Activated naive CD4-positive, alpha-beta T cell treated with anti-CD3 and anti-CD28 coated beads, Interleukin-2, amount 50 U/mL, for 24 hours (primary cell): ENCODE measurements around the gene LMNA.

Experiments used
- H3K27ac Mint-ChIP-seq: one replicate; pipeline ENCODE4 v1.8.0; 2021; ENCODE audit warnings: mild to moderate bottlenecking, mixed read lengths
- H3K27me3 Mint-ChIP-seq: one replicate; pipeline ENCODE4 v1.8.0; 2021; ENCODE audit warnings: mixed read lengths
- H3K36me3 Mint-ChIP-seq: one replicate; pipeline ENCODE4 v1.8.0; 2021; ENCODE audit warnings: mixed read lengths
- H3K4me1 Mint-ChIP-seq: one replicate; pipeline ENCODE4 v1.8.0; 2021; ENCODE audit warnings: mixed read lengths
- H3K4me3 Mint-ChIP-seq: one replicate; pipeline ENCODE4 v1.8.0; 2021; ENCODE audit warnings: mild to moderate bottlenecking, mixed read lengths
- H3K9me3 Mint-ChIP-seq: one replicate; pipeline ENCODE4 v1.8.0; 2021; ENCODE audit warnings: mixed read lengths

The LMNA gene

DNA sequence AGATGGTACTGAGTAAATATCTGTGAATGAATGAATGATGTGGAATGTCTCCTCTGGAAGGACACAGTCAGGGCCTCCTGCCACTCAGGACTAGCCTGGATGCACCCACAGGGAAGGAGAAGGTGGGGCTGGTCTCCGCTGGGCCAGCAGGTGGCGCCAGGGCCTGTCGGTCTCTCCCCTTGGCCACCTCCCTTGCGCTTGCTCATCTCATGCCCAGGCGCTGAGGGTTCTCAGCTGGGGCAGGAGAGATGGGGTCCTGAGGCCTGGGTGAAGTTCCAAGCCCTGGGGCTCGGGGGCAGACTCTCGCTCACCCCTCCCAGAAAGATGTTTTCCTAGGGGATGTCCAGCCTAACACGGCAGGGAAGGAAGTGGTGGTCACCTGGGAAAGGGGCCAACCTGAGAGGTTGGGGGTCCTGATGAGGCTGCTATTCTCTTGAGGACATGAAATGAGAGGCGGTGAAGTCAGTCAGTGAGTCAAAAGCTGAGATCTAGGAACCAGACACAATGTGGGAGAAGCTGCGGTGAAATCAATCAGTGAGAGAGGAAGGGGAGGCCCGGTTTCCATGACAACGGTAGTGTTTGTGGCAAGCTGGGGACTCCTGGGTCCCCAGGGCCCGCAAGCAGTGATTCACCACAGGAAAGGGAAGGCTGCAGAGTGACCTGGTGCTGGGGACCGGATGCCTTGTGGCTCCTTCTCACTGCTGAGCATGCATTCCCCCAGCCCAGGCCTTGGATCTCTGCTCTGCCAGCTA lies 17.7 kb upstream of the LMNA start:
- H3K27ac Mint-ChIP-seq = peak overlapping the region; percentile 59
- peaks cover 41% of the 10 kb centered on the region for H3K4me1 Mint-ChIP-seq
- H3K9me3 Mint-ChIP-seq = no peaks in the 10 kb centered on the region
- no peaks in the 10 kb centered on the region for H3K36me3 Mint-ChIP-seq
- H3K27me3 Mint-ChIP-seq = no peaks in the 10 kb centered on the region
- H3K4me3 Mint-ChIP-seq = peak overlapping the region; percentile 67

- H3K4me3 Mint-ChIP-seq = peak overlapping the region; percentile 67
- peak overlapping the region; percentile 59 for H3K27ac Mint-ChIP-seq
- H3K9me3 Mint-ChIP-seq = no peaks in the 10 kb centered on the region
- no peaks in the 10 kb centered on the region for H3K36me3 Mint-ChIP-seq
- peaks cover 41% of the 10 kb centered on the region for H3K4me1 Mint-ChIP-seq
- H3K27me3 Mint-ChIP-seq = no peaks in the 10 kb centered on the region
These were observed 16.9 kb upstream of the LMNA start for GRCh38 chr1:156097499-156098178.

DNA sequence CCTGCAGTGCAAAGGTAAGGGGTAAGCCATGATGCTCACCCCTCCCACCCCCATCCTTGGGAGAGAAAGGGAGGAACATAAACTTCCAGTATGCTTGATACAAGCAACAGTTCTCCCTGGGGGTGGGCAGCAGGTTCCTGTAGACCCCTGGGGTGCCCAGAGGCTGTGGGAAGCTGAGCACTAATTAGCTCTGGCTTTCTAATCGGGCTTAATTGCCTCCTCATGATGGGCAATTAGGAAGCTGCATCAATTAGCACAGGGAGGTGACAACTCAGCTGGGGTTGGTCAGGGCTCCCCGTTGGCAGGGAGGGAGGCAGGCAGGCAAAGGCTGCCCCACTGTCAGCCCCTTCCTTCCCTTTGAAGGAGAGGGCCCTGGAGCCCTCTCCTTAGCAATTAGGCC lies 15.7 kb upstream of the LMNA start:
- Mint-ChIP-seq H3K4me1 (peaks cover 52% of the 10 kb centered on the region), H3K4me3 (no peak overlapping the region), H3K27ac (peak overlapping the region; percentile 59), H3K9me3 (no peaks in the 10 kb centered on the region), H3K27me3 (no peaks in the 10 kb centered on the region), H3K36me3 (no peaks in the 10 kb centered on the region)

GRCh38 chr1:156099282-156099681 lies 15.2 kb upstream of the LMNA start:
- Mint-ChIP-seq H3K27ac (no peak overlapping the region), H3K9me3 (no peaks in the 10 kb centered on the region), H3K4me1 (peaks cover 56% of the 10 kb centered on the region), H3K36me3 (no peaks in the 10 kb centered on the region), H3K4me3 (no peak overlapping the region), H3K27me3 (no peaks in the 10 kb centered on the region)

- Mint-ChIP-seq H3K4me1 (peaks cover 67% of the 10 kb centered on the region), H3K4me3 (no peak overlapping the region), H3K9me3 (no peaks in the 10 kb centered on the region), H3K27me3 (no peaks in the 10 kb centered on the region), H3K27ac (peak overlapping the region; percentile 9), H3K36me3 (no peaks in the 10 kb centered on the region)
These were observed 14.1 kb upstream of the LMNA start for GRCh38 chr1:156100205-156100995.

- H3K27ac Mint-ChIP-seq = no peak overlapping the region
- no peaks in the 10 kb centered on the region for H3K27me3 Mint-ChIP-seq
- H3K4me1 Mint-ChIP-seq = peaks cover 65% of the 10 kb centered on the region
- no peak overlapping the region for H3K4me3 Mint-ChIP-seq
- no peaks in the 10 kb centered on the region for H3K36me3 Mint-ChIP-seq
- H3K9me3 Mint-ChIP-seq = no peaks in the 10 kb centered on the region
These were observed 12.6 kb upstream of the LMNA start for GRCh38 chr1:156101880-156102279.

DNA sequence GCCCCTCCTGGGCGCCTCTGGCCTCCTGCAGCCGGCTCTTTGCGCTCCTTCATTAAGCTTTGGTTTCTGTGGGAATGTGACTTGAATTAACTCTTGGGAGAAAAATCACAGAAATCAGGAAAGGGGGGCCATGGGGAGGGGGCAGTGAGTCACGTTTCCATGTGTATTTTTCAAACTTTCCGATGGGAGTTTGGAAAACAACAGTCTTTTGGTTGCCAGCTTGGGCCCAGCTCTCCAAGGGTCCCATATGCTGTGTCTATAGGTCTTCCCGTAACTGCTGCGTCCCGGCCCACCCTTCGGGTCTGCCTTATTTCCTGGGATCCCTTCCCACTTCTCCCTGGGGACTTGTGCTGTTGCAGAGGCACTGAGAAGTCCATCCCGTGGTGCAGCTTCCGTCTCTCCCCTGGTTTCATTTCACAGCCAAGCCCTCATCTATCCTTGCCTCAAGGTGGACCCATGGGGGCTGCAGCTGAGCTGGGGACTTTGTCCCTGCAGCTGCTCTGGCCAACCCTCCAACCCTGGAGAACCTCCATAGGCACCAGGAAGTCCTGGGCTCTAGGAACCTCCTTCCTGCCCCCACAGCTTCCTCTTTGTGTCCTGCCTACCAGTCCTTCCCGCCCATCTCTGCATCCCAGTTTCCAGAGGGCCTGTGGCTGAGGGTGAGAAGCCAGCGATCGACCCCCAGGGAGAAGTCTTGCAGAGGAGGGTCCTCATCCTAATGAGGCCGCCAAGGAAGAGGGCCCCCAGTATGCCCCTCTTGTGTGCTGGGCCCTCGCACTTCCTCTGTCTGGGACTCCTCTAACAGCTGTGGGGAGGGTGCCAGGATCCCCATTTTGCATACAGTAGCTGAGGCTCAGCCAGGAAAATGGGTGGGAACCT lies 11.6 kb upstream of the LMNA start:
- H3K27ac Mint-ChIP-seq = peak overlapping the region; percentile 27

DNA sequence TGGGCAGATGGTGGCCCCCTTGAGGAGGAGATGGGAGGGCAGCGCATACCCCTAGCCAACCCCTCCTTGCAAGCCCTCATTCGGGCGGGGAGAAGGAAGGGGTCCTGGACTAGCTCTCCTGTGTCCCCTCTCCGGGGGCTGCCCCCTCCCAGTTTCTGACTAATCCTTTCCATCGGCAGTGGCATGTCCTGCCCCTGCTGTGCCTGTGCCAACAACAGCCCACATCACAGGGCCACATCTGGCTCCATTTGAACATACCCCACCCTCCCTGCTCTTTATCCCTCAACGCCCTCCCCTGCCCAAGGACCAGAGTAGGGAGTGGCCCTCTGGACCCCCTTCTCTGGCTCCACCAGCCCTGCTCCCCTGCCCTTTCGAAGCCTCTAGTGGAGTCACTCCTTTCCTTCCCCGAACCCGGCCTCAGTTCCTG lies 11.0 kb upstream of the LMNA start:
- H3K9me3 Mint-ChIP-seq = no peaks in the 10 kb centered on the region
- no peaks in the 10 kb centered on the region for H3K27me3 Mint-ChIP-seq
- H3K4me3 Mint-ChIP-seq = no peak overlapping the region
- peaks cover 56% of the 10 kb centered on the region for H3K4me1 Mint-ChIP-seq
- peak overlapping the region; percentile 76 for H3K27ac Mint-ChIP-seq
- no peaks in the 10 kb centered on the region for H3K36me3 Mint-ChIP-seq

More for the DNA sequence above, 11.6 kb upstream of the LMNA start:
- no peaks in the 10 kb centered on the region for H3K36me3 Mint-ChIP-seq
- H3K27me3 Mint-ChIP-seq = no peaks in the 10 kb centered on the region
- no peak overlapping the region for H3K4me3 Mint-ChIP-seq
- H3K4me1 Mint-ChIP-seq = peaks cover 62% of the 10 kb centered on the region
- no peaks in the 10 kb centered on the region for H3K9me3 Mint-ChIP-seq

GRCh38 chr1:156104065-156104810 lies 10.3 kb upstream of the LMNA start:
- Mint-ChIP-seq H3K4me3 (peak overlapping the region; percentile 48), H3K9me3 (no peaks in the 10 kb centered on the region), H3K36me3 (no peaks in the 10 kb centered on the region), H3K27ac (peak overlapping the region; percentile 76), H3K27me3 (no peaks in the 10 kb centered on the region), H3K4me1 (peaks cover 55% of the 10 kb centered on the region)

DNA sequence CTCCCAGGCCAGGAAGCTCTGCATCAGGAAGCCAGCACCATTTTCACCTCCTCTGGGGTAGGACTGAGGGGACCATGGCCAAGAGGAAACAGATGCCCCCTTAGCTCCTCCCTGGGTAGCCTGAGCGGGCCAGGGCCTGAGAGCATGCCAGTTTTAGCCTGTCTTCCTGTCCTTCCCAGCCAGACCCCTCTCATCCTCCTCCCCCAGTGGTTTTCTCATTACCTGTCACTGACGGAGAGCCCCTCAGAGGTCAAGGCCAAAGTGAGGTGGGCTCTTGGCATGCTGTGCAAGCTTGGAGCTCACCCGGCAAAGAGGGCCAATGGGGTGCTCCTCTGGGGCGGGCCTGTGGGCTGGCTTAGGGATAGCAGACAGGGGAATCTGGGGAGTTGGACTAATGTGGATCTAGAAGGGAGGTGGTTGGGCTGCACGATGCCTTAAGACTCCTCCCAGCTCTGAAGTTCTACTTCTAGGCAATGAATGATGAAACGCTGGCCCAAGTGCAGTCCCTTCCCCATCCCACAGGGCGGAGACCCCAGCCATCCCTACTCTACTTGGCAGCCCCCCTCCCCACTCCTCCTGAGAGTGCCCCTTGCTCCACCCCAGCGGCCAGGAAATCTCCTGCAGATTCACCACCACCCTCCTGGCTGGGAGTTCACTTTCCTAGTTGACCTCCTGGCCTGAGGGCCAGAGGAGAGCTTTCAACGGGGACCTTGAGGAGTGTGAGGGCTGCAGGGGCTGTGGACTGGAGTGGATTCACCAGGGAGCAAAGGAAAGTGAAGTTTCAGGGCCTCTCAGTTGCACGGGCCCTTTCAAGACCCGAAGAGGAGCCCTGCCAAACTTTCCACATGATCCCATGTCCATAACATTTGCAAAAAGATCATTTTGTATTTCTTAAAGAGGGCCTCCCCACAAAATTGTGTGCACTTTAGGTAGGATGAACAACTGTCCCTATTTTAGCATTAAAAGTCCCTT lies 9.4 kb upstream of the LMNA start:
- Mint-ChIP-seq H3K4me3 (peak overlapping the region; percentile 81), H3K4me1 (peaks cover 58% of the 10 kb centered on the region), H3K27me3 (no peaks in the 10 kb centered on the region), H3K27ac (peak overlapping the region; percentile 85), H3K9me3 (no peaks in the 10 kb centered on the region), H3K36me3 (no peaks in the 10 kb centered on the region)

DNA sequence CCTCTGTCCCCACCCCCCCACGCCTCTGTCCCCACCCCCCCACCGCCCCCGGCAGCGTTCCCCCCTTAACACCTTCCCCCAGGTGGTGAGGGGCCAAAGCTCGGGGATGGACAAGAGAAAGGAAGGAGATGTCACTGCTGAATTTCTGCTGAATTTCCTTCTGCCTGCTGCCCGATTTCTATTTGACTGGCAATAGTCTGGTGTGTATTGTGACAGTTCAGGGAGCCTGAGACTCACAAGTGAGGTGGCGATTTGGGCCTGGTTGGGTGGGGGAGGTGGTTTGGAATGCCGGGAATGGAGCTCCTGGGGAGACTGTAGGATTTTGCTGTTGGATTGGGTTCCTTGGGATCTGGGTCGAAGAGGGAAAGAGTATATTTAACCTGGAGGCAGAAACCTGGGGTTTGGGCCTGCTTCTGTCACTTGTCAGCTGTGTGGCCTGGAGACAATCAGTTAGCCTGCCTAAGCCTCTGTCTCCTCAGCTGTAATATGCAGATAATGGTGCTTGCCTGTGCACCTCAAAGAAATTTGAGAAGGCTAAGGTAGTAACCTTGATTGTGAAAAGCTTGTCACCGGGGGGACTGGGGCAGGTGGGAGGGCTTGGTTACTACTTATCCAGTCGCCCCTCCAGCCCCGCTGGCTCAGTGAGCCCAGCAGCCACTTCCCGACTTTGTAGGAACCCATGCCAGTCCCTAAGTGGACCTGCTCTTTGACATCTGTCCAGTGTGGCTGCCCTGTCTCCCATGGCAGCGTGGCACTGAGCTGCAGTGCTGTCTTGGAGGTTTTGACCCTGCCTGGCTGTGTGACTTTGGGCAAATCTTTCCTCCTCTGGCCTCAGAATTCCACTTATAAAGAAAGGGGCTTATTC lies 7.7 kb upstream of the LMNA start:
- no peaks in the 10 kb centered on the region for H3K27me3 Mint-ChIP-seq
- H3K36me3 Mint-ChIP-seq = no peaks in the 10 kb centered on the region
- peaks cover 50% of the 10 kb centered on the region for H3K4me1 Mint-ChIP-seq
- H3K4me3 Mint-ChIP-seq = peak overlapping the region; percentile 79
- H3K27ac Mint-ChIP-seq = peak overlapping the region; percentile 93
- H3K9me3 Mint-ChIP-seq = no peaks in the 10 kb centered on the region

DNA sequence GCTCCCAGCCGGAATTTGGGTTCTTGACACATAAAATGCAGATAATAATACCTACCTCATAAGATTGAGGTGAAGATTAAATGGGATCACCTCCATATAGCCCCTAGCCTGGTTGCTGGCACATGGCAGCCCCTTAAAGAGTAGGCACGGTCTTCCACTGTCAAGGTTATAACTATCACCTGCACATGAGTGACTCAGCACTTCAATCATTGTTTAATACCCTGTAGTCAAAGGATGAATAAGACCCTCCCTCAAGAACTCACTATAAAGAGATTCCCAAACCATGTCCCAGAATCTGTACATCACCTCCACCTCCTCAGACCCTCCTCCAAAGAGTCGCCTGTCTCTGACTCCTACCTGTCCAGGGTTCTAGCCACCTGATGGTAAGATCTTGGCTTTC lies 6.5 kb upstream of the LMNA start:
- H3K9me3 Mint-ChIP-seq = no peaks in the 10 kb centered on the region
- H3K27ac Mint-ChIP-seq = no peak overlapping the region
- H3K36me3 Mint-ChIP-seq = no peaks in the 10 kb centered on the region
- peaks cover 47% of the 10 kb centered on the region for H3K4me1 Mint-ChIP-seq
- no peak overlapping the region for H3K4me3 Mint-ChIP-seq
- H3K27me3 Mint-ChIP-seq = no peaks in the 10 kb centered on the region

DNA sequence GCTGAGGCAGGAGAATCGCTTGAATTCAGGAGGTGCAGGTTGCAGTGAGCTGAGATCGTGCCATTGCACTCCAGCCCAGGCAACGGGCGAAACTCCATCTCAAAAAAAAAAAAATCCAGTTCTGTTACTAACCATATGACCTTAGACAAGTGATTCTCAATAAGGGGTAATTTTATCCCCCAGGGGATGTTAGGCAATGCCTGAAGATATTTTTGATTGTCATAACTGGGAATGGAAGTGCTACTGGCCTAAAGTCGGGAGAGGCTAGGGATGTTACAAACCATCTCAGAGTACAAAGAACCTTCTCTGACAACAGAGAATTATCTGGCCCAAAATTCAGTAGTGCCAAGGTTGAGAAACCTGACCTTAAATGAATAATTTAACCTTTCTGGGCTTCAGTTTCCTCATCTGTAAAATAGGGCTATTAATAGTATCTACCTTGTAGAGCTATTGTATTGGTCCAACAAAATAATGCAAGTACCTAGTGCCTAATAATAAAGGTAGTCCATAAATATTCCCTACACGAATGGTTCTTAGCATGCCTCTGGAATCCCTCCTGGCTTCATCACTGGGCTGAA lies 5.8 kb upstream of the LMNA start:
- Mint-ChIP-seq H3K4me3 (no peak overlapping the region), H3K36me3 (no peaks in the 10 kb centered on the region), H3K27me3 (no peaks in the 10 kb centered on the region), H3K27ac (no peak overlapping the region), H3K9me3 (no peaks in the 10 kb centered on the region), H3K4me1 (peaks cover 46% of the 10 kb centered on the region)
